CD4-positive, alpha-beta T cell treated with Interleukin-12 subunit alpha and Interleukin-12 subunit beta, for 1 hour (primary cell): Measurements from ENCODE around the gene TOP1.
A peak's percentile ranks its signal among the peaks of the same experiment; 100 is the strongest.
"Not testable (repeated sequence)": the region's sequence is repeated elsewhere in the genome, so short reads cannot be mapped to it uniquely, and the experiment has no call there.

Experiments used
- DNase-seq: peaks from one replicate; pipeline ENCODE4 v3.0.0-alpha.2; 2020

Gene TOP1

GRCh38 chr20:41095110-41095969 lies 66.7 kb downstream of the TOP1 start:
- DNase-seq = peak; percentile 71

- DNase-seq = no peak
These were observed 70.2 kb downstream of the TOP1 start for GRCh38 chr20:41098703-41099250.

- DNase-seq = no peak
These were observed 71.4 kb downstream of the TOP1 start for GRCh38 chr20:41100001-41100480.

DNA sequence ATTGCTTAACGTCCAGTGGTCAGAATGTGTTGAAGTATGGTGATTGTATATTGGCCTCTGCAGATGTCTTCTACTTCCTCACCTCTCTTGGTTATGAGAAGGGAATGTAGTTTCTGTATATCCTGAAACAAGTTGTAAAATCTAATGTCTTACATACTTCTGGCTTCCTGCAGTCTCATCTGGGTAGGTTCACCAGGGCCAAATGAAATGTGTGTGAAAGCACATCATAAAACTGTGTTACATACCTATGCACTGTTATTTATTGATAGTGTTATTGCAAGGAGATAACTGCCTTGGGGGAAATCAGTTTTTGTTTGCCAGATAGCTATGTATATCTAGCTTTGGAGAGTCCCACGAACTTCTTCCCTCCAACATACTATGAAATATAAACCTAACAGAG lies 73.0 kb downstream of the TOP1 start:
- no peak for DNase-seq

DNA sequence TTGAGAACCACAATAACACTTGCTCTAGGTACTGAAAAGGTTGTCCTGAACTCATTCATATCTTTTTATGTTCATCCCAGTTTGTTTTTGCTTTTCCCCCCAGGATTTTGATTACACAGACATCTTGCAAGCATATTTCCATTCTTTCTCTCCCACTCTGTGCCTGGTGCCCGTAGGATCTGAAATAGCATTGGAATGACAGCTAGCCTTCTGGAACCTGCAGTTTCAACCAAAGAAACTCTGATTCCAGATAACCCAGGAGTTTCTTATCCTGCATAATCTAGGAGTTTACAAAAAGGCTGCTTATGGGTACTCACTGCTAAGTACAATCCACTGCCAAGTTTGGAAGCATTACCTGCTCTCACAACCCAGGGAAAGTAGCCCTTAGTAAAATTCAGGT lies 79.9 kb downstream of the TOP1 start:
- no peak for DNase-seq

DNA sequence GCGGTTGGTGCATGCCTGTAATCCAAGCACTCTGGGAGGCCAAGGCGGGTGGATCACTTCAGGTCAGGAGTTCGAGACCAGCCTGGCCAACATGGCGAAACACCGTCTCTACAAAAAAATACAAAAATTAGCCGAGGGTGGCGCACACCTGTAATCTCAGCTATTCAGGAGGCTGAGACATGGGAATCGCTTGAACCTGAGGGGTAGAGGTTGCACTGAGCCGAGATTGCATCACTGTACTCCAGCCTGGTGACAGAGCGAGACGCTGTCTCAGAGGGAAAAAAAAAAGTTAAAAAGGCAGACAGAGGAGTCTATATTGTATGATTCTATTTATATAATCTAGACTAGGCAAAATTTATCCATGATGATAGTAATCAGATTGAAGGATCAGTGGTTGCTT lies 81.4 kb downstream of the TOP1 start:
- no peak for DNase-seq

DNA sequence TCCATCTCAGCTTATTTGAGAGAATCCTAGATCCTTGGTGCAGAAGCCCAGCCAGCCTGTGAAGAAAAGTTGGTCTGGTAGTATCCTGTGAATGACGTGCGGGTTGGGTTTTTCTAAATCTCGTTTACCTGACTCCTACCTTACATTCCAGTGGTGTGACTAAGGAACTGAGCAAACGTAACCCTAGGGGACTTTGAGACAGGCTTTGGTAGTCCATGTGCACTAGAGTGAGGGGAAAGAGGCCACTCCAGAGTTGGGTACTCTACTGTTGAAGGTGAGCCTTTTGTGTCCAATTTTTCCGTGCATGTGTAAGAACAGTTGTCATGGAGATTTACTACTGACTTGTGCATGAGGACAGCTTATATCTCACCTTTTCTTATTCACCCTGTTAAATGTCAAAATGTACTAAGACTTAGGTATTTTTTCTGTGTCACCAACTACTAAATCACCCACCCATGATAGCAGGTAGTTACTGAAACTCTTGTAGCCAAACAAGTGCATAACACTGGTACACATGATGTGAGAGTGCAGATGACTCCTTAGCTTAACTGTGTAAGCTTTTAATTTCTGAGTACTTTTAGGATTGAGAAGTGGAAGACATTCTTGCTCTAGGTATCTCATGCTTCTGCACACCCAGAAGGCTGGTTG lies 82.4 kb downstream of the TOP1 start:
- DNase-seq = no peak

- DNase-seq = no peak
These were observed 82.9 kb downstream of the TOP1 start for GRCh38 chr20:41111578-41111951.

- DNase-seq = no peak
These were observed 87.8 kb downstream of the TOP1 start for GRCh38 chr20:41116282-41116956.

- not testable (repeated sequence) for DNase-seq
These were observed 89.5 kb downstream of the TOP1 start for GRCh38 chr20:41118159-41118558.

- no peak for DNase-seq
These were observed 90.0 kb downstream of the TOP1 start for GRCh38 chr20:41118632-41119031.

DNA sequence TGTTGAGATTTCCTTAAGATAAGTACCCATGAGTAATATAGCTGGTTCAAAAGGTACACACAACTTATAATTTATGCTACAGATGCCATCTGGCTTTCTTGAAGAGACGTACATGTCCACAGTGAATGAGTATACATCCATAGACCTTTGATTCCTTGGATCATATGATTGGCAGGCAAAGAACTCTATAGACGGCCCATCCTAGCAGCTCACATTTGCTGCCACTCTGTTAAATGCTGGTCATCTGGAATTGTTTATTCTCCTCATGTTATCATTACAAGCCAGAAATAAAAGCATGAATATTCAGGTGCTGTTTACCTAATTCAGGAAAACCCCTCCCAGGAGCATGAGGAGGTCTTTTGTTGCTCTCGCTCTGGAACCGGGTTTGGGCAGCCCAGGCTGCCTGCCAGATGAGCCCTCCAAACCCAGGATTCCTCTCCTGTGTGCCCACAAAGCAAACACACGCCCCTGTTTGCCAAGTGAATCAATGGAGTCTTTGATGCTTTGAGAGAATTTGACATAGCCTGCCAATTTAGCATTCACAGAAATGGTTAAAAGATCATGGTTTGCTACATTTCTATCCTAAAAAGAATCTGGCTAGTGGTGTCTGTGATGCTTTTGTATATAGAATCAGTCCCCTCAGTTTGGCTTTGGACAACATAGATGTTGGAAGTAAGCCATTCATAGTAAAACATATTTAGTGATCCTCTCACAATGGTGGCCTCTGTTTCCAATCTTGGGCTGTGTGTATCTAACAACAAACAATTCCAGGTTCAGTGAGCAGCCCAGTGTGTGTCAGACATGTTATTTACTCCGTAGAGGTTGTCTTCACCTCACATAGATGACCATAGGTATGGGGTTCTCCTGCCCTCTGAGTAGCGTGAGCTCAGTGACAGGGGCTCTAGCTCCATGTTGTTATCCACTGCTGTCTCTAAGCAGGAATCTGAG lies 91.3 kb downstream of the TOP1 start:
- no peak for DNase-seq

DNA sequence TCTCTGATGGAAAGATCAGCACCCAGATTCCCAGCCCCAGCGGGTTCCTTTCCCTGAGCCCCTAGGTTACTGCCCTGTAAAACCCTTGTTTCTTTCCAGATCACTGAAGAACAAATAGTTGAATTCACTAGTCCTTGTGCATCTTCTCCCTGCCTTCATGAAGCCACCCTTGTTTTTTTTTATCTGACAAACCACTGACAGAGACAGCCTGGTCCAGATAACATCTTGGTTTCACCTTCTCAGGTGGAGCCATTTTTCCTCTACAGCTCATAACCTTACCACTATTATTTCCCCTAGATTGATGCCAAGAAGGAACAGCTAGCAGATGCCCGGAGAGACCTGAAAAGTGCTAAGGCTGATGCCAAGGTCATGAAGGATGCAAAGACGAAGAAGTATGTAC lies 92.8 kb downstream of the TOP1 start:
- DNase-seq = no peak

GRCh38 chr20:41123631-41124030 lies 95.0 kb downstream of the TOP1 start:
- no peak for DNase-seq

- no peak for DNase-seq
These were observed 96.0 kb downstream of the TOP1 start for GRCh38 chr20:41124451-41125094.

GRCh38 chr20:41125530-41126457 lies 97.2 kb downstream of the TOP1 start:
- DNase-seq = no peak

GRCh38 chr20:41126719-41127118 lies 98.1 kb downstream of the TOP1 start:
- DNase-seq = no peak

GRCh38 chr20:41128317-41128716 lies 99.7 kb downstream of the TOP1 start:
- not testable (repeated sequence) for DNase-seq

- DNase-seq = no peak
These were observed 103.2 kb downstream of the TOP1 start for GRCh38 chr20:41131594-41132387.

GRCh38 chr20:41132388-41132775 lies 103.8 kb downstream of the TOP1 start:
- not testable (repeated sequence) for DNase-seq
